Parathyroid adenoma (tissue), 2 donors: ENCODE data around the gene BAG5.

Experiments
- H2AFZ ChIP-seq: fragments of 300-600 bp; sonication (generic); one replicate; pipeline ENCODE4 v1.7.0; 2017; ENCODE audit warnings: antibody characterized with exemption, mild to moderate bottlenecking
- H3K27ac ChIP-seq: fragments of 300-600 bp; sonication (generic); one replicate; pipeline ENCODE4 v1.7.0; 2017
- H3K27me3 ChIP-seq: fragments of 300-600 bp; sonication (generic); one replicate; pipeline ENCODE4 v1.7.0; 2017; ENCODE audit warnings: low read length; ENCODE audit not compliant: control insufficient read depth, insufficient read depth
- H3K36me3 ChIP-seq: fragments of 300-600 bp; sonication (generic); one replicate; pipeline ENCODE4 v1.7.0; 2017; ENCODE audit warnings: low read length; ENCODE audit not compliant: control insufficient read depth, insufficient read depth
- H3K4me1 ChIP-seq: fragments of 300-600 bp; sonication (generic); one replicate; pipeline ENCODE4 v1.7.0; 2017; ENCODE audit warnings: control low read depth
- H3K4me2 ChIP-seq: fragments of 300-600 bp; sonication (generic); one replicate; pipeline ENCODE4 v1.7.0; 2017; ENCODE audit warnings: low read length
- H3K4me3 ChIP-seq: fragments of 300-600 bp; sonication (generic); one replicate; pipeline ENCODE4 v1.7.0; 2017; ENCODE audit warnings: low read depth, low read length
- H3K79me2 ChIP-seq: fragments of 300-600 bp; sonication (generic); one replicate; pipeline ENCODE4 v1.7.0; 2017; ENCODE audit warnings: control low read depth
- H3K9ac ChIP-seq: fragments of 300-600 bp; sonication (generic); one replicate; pipeline ENCODE4 v1.7.0; 2017; ENCODE audit warnings: mild to moderate bottlenecking
- H3K9me3 ChIP-seq: fragments of 300-600 bp; sonication (generic); one replicate; pipeline ENCODE4 v1.7.0; 2017; ENCODE audit warnings: low read length; ENCODE audit not compliant: control insufficient read depth
- CTCF ChIP-seq: fragments of 300-600 bp; sonication (generic); IDR thresholded peaks from one replicate; pipeline ENCODE4 v1.7.0; 2017; ENCODE audit warnings: antibody characterized with exemption, mild to moderate bottlenecking
- donor health status: primary hyperparathyroidism.

Gene BAG5

DNA sequence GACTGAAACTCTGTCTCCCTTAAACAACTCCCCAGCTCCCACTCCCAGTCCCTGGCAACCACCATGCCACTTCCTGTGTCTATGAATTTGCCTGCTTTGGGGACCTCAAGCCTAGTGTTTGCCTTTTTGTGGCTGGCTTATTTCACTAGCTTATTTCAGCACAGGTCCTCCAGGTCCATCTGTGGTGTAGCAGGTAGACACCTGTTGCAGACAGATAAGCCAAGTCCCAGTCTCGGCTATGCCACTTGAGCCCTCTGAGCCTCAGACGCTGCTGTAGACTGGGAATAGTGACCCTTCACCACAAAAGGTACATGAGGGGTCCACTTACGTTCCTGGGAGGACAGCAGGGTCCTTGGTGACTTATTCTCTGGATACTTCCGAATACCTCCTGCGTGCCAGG, 42.2 kb upstream of the BAG5 start:
- TF ChIP-seq CTCF, result no peak
- Histone ChIP-seq H3K27me3 (no peaks in the 10 kb centered on the region), H3K36me3 (no peaks in the 10 kb centered on the region), H3K27ac (no peak overlapping the region), H3K4me3 (no peak overlapping the region), H2AFZ (no peak overlapping the region), H3K9ac (no peak overlapping the region), H3K79me2 (no peaks in the 10 kb centered on the region), H3K4me1 (peaks cover 10% of the 10 kb centered on the region), H3K4me2 (no peak overlapping the region), H3K9me3 (no peaks in the 10 kb centered on the region)

GRCh38 chr14:103600503-103600902, 38.0 kb upstream of the BAG5 start:
- Histone ChIP-seq H3K9me3 (no peaks in the 10 kb centered on the region), H3K4me3 (no peak overlapping the region), H3K4me1 (peaks cover 1% of the 10 kb centered on the region), H3K27ac (no peak overlapping the region), H3K36me3 (no peaks in the 10 kb centered on the region), H3K4me2 (no peak overlapping the region), H3K79me2 (no peaks in the 10 kb centered on the region), H3K9ac (no peak overlapping the region), H3K27me3 (no peaks in the 10 kb centered on the region), H2AFZ (no peak overlapping the region)
- TF ChIP-seq CTCF, result no peak

DNA sequence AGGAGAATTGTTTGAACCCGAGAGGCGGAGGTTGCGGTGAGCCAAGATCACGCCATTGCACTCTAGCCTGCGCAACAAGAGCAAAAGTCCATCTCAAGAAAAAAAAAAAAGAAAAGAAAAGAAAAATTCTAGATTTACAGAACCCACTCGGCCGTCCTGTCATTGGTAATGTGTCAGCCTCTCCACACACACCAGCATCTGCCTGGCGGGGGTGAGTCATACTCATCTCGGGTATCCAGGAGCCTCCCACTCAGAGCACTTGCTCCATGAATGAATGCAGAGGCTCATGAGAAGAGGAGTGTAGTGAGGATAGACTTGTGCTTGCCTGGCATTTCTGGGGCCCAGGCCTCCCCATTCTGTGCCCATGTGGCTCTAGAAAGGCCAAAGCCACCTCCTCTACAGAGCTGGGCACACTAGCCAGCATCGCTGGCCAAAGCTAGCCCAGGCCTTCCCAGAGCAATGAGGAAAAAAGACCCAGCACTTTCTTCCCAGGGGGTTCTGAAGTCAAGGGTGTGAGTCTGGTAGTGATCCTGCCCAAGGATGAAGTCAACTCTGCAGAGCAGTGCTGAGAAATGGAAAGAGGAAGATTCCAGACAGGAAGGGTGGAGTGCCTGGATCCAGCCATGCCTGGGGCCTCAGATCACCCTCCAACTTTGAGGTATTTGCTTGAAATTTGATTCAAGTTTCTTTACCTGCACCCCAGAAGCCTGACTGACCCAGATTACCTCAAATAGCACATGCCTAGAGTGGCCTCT, 35.3 kb upstream of the BAG5 start:
- peaks cover 15% of the 10 kb centered on the region for H3K4me1 ChIP-seq
- no peak for TF ChIP-seq CTCF
- no peak overlapping the region for H3K27ac ChIP-seq
- H3K9ac ChIP-seq, result no peak overlapping the region
- peaks cover 3% of the 10 kb centered on the region for H3K79me2 ChIP-seq
- H3K4me2 ChIP-seq, result no peak overlapping the region
- H3K4me3 ChIP-seq, result no peak overlapping the region
- no peaks in the 10 kb centered on the region for H3K36me3 ChIP-seq
- no peaks in the 10 kb centered on the region for H3K9me3 ChIP-seq
- H3K27me3 ChIP-seq, result no peaks in the 10 kb centered on the region
- H2AFZ ChIP-seq, result no peak overlapping the region

DNA sequence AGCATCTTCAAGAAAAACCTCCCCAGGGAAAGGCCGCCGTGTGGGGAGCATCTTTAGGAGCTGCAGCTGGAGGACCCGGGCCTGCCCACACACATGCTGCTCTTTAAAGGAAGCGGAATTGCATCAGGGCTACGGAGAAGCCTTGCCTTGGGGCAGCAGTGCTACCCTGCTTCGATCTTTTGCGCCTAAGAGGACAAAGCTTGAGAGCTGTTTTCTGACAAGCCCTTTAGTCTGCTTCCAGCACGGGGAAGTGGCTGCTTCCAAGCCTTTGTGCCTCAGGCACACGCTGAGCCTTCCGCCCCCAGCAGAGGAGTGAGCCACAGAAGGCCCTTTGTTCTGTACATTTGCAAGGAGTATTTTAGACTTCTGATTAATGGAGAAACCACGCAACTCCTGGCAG, 31.8 kb upstream of the BAG5 start:
- TF ChIP-seq CTCF, result no peak

DNA sequence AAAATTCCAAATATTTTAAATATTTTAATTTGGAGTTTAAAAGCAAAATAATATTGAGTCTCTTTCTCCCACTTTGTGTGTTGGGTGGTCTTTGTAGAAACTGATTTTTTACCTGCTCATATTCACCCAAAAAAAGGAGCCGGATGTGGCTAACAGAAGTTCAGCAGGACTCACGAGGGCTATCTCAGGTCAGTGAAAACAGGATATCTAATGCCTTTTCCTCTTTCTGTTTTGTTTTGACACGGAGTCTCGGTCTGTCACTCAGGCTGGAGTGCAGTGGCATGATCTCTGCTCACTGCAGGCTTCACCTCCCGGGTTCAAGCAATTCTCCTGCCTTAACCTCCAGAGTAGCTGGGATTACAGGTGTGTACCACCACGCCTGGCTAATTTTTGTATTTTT, 31.1 kb upstream of the BAG5 start:
- Histone ChIP-seq H3K4me2 (peak overlapping the region; percentile 22), H3K27ac (no peak overlapping the region), H3K36me3 (no peaks in the 10 kb centered on the region), H3K9ac (no peak overlapping the region), H3K9me3 (no peaks in the 10 kb centered on the region), H2AFZ (no peak overlapping the region), H3K79me2 (peaks cover 6% of the 10 kb centered on the region), H3K27me3 (no peaks in the 10 kb centered on the region), H3K4me3 (no peak overlapping the region), H3K4me1 (peaks cover 15% of the 10 kb centered on the region)
- TF ChIP-seq CTCF, result no peak

More for the DNA sequence above, 31.8 kb upstream of the BAG5 start:
- Histone ChIP-seq H3K9ac (no peak overlapping the region), H3K4me2 (no peak overlapping the region), H3K4me3 (no peak overlapping the region), H3K36me3 (no peaks in the 10 kb centered on the region), H3K27me3 (no peaks in the 10 kb centered on the region), H3K4me1 (peaks cover 15% of the 10 kb centered on the region), H2AFZ (no peak overlapping the region), H3K79me2 (peaks cover 3% of the 10 kb centered on the region), H3K27ac (no peak overlapping the region), H3K9me3 (no peaks in the 10 kb centered on the region)
